Activated CD4-positive, alpha-beta T cell treated with anti-CD3 and anti-CD28 coated beads for 48 hours (primary cell): ENCODE data around the gene LGALS9.
"Not testable (repeated sequence)": the region's sequence is repeated elsewhere in the genome, so short reads cannot be mapped to it uniquely, and the experiment has no call there.

Source experiments
- DNase-seq: peaks from one replicate; pipeline ENCODE4 v3.0.0-alpha.2; 2020

The LGALS9 gene

GRCh38 chr17:27655525-27656111 is 24.6 kb downstream of the LGALS9 start:
- not testable (repeated sequence) for DNase-seq

DNA sequence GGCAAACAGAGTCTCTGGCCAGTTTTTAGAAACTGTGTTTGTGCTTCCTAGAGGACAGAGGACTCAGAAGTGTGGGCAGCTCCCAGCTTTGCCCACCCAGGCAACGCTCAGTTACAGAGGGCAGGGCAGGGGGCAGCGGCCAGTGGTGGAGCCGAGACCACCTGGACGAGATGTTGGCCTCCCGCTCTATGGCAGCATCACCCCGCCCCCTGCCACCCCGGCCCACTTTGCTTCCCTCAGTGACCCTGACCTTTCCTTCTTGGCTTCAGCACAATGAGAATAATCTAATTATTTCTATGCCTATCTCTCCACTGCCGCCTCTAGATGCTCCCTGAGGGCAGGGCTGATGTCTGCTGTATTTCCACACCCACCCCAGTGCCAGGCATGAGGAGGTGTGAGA is 25.6 kb downstream of the LGALS9 start:
- DNase-seq, result not testable (repeated sequence)

GRCh38 chr17:27657620-27658019 is 26.6 kb downstream of the LGALS9 start:
- DNase-seq, result peak; percentile 21

GRCh38 chr17:27659683-27660082 is 28.7 kb downstream of the LGALS9 start:
- DNase-seq, result no peak

- DNase-seq, result no peak
Measured at GRCh38 chr17:27660436-27660835, 29.4 kb downstream of the LGALS9 start.

- no peak for DNase-seq
Measured at GRCh38 chr17:27663936-27664605, 33.1 kb downstream of the LGALS9 start.

- DNase-seq, result no peak
Measured at GRCh38 chr17:27664606-27664965, 33.6 kb downstream of the LGALS9 start.

DNA sequence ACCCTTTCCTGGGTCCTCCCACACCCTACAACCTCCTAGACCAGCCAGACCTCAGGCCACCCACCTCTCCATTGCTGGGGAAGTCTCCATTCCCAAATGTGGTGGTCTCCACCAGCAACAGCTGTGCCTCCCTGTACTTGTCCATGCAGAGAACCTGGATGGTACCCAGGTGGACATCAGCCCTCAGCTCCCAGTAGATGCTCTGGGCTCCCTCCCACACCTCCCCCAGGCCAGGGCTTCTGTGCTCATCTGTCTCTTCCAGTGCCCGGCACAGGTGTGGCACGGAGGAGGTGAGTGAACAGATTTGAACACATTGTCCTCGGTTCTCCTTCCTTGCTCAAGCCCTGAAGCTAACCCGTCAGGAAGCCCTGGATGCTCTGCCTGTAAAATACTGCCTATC is 34.6 kb downstream of the LGALS9 start:
- no peak for DNase-seq

GRCh38 chr17:27666270-27666669 is 35.3 kb downstream of the LGALS9 start:
- DNase-seq, result not testable (repeated sequence)

GRCh38 chr17:27666831-27667560 is 36.0 kb downstream of the LGALS9 start:
- no peak for DNase-seq

- no peak for DNase-seq
Measured at GRCh38 chr17:27667656-27668487, 36.9 kb downstream of the LGALS9 start.

DNA sequence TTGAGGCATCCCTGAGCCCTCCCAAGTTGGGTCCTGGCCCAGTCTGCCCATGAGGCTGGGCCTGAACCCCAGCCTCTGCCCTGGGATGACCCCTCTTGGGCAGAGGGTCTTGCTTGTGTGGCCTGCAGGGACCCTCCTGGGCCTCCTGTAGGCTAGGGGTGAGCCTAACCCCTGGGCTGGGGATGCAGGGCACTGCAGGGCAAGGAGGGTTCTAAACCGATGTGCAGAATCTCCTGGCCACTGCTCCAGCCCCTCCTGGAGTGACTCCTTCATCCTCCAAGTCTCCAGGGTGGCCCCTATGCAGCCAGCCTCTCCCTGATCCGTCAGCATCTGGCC is 37.5 kb downstream of the LGALS9 start:
- DNase-seq, result no peak

- no peak for DNase-seq
Measured at GRCh38 chr17:27669136-27669535, 38.1 kb downstream of the LGALS9 start.

DNA sequence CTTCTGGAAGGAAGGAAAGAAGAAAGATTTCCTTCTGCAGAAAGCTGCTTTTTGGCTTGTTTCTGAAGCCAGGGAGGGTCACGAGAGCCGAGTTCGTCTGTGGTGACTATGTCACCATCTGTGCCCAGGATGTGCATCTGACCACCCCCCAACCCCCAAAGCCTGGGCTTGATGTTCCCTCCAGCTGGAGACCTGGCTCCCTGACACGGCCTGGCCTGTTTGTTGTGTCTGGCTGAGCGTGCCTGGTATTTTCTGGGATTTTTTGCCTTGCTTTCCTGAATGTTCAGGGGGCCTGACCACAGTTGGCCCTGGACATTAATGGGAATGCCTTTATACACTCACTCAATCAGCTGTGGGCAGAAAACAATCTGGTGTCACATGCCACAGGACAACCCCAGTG is 38.9 kb downstream of the LGALS9 start:
- no peak for DNase-seq

DNA sequence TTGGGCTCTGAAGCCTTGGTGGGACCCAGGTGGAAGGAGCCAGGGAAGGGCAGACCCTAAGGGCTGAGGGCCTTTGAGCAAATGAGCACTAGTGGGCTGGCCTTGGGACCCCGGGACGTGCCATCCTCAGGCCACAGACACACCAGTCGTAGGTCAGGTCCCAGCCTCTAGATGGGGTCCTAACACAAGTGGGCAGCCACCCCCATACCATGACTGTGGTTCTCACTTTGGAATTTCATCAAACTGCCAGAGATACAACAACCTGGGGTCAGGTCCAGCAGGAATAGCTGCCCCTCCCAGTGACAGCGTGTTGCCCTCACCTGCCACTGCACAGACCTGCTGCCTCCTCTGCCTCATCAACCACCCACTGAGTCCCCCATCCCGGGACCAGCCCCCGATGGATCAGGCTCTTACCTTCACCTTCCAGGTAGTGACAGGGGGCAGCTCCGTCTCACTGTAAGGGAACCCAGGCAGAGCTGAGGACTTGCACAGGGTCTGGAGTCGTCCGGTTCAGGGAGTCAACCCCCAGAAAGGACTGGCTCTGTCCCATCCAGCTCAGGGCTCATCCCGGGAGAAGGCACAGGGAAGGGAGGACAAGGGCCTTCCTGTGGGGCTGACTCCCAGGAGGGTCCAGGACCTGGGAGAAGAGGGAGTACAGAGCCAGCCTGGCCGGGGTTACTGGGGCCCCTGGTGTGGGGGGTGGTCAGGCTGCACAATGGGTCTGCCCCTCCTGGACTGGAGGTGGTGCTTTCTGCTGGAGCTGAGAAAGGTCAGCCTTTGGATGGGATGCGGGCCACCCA is 40.0 kb downstream of the LGALS9 start:
- DNase-seq, result no peak

DNA sequence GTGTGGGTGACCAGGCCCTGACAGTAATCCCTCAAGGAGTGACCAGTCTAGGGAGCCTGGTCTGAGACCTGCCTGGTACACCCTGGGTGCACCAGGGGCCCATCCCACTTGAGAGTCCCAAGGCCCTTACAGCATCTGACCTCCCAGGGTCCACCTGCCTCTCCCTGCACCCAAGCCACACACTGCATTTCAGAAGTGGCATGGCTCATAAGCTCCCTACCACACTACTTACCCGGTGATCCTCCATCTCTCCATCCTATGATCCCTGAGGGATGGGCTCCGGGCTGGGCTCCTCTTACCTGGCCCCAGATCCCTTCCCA is 40.6 kb downstream of the LGALS9 start:
- DNase-seq, result no peak

DNA sequence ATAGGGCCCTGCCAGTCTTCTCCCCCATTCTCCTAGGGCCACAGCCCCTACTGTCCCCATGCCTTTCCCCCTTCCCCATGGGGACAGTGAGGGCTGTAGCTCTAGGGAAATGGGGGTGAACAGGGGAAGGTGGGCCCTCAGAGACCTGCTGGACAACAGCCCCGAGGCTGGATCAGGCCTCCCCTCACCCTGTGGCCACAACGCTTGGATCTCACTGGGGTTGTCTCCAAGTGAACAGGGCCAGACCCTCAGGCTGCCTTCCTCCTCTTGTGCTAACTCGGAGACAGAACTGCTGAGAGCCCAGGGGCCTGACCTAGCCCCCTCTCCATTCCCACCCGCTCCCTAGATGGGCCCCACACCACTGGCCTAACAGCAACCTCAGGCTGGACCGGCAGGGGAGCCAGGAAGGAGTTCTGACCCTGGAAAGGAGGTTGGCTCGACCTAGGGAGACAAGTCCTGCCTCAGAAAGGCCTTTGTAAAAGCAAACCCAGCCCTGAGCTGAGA is 41.0 kb downstream of the LGALS9 start:
- not testable (repeated sequence) for DNase-seq

- DNase-seq, result no peak
Measured at GRCh38 chr17:27674335-27674734, 43.3 kb downstream of the LGALS9 start.

GRCh38 chr17:27677191-27677590 is 46.2 kb downstream of the LGALS9 start:
- DNase-seq, result no peak

DNA sequence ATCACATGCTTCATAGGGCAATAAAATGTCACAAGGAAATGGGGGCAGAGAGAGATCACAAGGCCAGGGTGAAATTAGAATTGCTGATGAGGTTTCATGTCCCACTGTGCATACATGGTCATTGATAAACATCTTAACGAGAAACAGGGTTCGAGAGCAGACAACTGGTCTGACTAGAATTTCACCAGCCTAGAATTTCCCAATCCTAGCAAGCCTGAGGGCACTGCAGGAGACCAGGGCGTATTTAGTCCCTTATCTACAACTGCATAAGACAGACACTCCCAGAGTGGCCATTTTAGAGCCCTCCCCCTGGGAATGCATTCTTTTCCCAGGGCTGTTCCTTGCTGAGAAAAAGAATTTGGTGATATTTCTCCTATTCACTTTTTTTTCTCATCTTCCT is 55.3 kb downstream of the LGALS9 start:
- DNase-seq, result not testable (repeated sequence)

DNA sequence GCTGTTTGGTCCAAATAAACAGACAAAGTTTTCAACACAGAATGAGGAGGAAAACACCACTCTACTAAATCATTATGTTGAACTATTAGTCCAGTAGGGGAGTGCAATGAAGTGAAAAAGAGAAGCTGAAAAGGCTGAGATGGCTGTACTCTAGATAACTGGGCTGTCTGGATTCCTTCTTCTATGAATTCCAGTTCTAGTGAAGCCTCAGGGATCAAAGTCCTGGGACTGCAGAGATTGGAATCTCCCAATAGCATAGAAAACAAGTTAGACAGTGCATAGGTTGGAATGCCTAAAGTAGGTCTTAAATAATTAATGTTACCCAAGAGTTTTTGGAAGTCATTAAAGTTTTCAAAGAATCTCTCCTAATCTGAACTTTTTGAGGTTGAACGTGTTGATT is 59.9 kb downstream of the LGALS9 start:
- no peak for DNase-seq

DNA sequence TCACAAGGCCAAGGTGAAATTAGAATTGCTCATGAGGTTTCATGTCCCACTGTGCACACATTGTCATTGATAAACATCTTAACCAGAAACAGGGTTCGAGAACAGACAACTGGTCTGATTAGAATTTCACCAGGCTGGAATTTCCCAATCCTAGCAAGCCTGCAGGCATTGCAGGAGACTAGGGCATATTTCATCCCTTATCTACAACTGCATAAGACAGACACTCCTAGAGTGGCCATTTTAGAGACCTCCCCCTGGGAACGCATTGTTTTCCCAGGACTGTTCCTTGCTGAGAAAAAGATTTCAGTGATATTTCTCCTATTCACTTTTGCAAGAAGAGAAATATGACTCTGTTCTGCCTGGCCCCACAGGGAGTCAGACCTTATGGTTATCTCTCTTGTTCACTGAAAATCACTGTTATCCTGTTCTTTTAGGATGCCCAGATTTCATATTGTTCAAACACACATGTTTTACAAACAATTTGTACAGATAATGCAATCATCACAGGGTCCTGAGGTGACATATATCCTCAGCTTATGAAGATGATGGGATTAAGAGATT is 64.3 kb downstream of the LGALS9 start:
- DNase-seq, result not testable (repeated sequence)
